Upper lobe of left lung (tissue), 4 donors: ENCODE data around the gene PPP2R2C.

Source experiments
- CTCF ChIP-seq, 6 experiments: fragments of 450-650 bp in 4 of 6; fragments of 200-600 bp in 2 of 6; sonication (generic) in 2 of 6; IDR thresholded peaks; one replicate each; pipeline ENCODE4 v1.5.1; 2016 to 2019; ENCODE audit warnings: antibody characterized with exemption in 6 of 6
- POLR2A ChIP-seq, 4 donors: fragments of 450-650 bp; IDR thresholded peaks; one replicate each; pipeline ENCODE4 v1.5.1; 2016 to 2017; ENCODE audit warnings: antibody characterized with exemption in 4 of 4, mild to moderate bottlenecking in 2 of 4

- TF ChIP-seq POLR2A (IDR thresholded peaks at IDR 0.05) = no peak
- no peak for TF ChIP-seq CTCF (IDR thresholded peaks at IDR 0.05)
Observed at GRCh38 chr4:6384541-6384940, 87.9 kb downstream of the PPP2R2C start.
